HepG2 (cell line): ENCODE measurements around the gene OR6B1. TPM values are rescaled to one million over a fixed set of nuclear protein-coding genes. Genes with fewer than 3 reads are reported as not detected.

ENCODE experiments used
- ATAC-seq: fragments of 200-7000 bp; cut with Tn5 transposase; 3 replicates; pipeline ENCODE4 v1.9.1; 2020; ENCODE audit warnings: mild to moderate bottlenecking, moderate library complexity
- BruUV-seq: library from RNA; stranded (reverse); fragments of 400-500 nt; replicated peaks from 2 replicates; lab custom pipeline; 2021; lab: Mats Ljungman, UMichigan
- CTCF ChIA-PET: fragments of 300-600 bp; formaldehyde crosslinking; extraction: SDS; loops from one replicate; lab custom pipeline; 2021; ENCODE audit warnings: low total read pairs, inconsistent platforms, low intra/inter-chr PET ratio; lab: Yijun Ruan, JAX
- POLR2A ChIA-PET: fragments of 350-600 bp; sonication (Branson Sonifier 250); formaldehyde crosslinking; loops from one replicate; lab custom pipeline; 2020; ENCODE audit warnings: antibody characterized with exemption, inconsistent platforms; lab: Yijun Ruan, JAX
- DNase-seq: peaks from one replicate; pipeline ENCODE4 v3.0.0-alpha.2; 2015; ENCODE audit warnings: low spot score
- FAIRE-seq: peaks from 3 replicates; lab custom pipeline; 2011; peaks lifted over from hg19 to GRCh38; lab: Jason Lieb, UNC
- H2AFZ ChIP-seq: one replicate; pipeline ENCODE4 v1.6.1; 2011; ENCODE audit warnings: low read length, inconsistent platforms
- H3K27ac ChIP-seq: fragments of 300-600 bp; 3 replicates; pipeline ENCODE4 v1.8.0; 2011; ENCODE audit warnings: mixed run types, mild to moderate bottlenecking, mixed read lengths, low read length, inconsistent platforms; ENCODE audit not compliant: insufficient read depth; ENCODE audit errors: extremely low read length
- H3K27me3 ChIP-seq, 2 experiments: fragments of 200-600 bp in 1 of 2; 2 replicates in 1 of 2; 3 replicates in 1 of 2; pipeline versions ENCODE4 v1.6.0 to v1.8.0; 2011; ENCODE audit warnings: low read length in 2 of 2, mild to moderate bottlenecking in 2 of 2, moderate library complexity in 2 of 2, inconsistent platforms in 1 of 2; ENCODE audit not compliant: insufficient read depth in 2 of 2, control insufficient read depth in 1 of 2
- H3K36me3 ChIP-seq, 2 experiments: fragments of 200-600 bp in 1 of 2; replicated peaks in 1 of 2; 2 replicates in 1 of 2; 3 replicates in 1 of 2; pipeline versions ENCODE4 v1.5.1 to v1.8.0; 2011; ENCODE audit warnings: low read length in 2 of 2, inconsistent platforms in 1 of 2; ENCODE audit not compliant: insufficient read depth in 2 of 2, control insufficient read depth in 1 of 2
- H3K4me1 ChIP-seq: 2 replicates; pipeline ENCODE4 v1.5.1; 2012; ENCODE audit warnings: low read length, inconsistent platforms; ENCODE audit not compliant: insufficient read depth
- H3K4me2 ChIP-seq: 2 replicates; pipeline ENCODE4 v1.6.0; 2011; ENCODE audit warnings: low read depth, low read length, inconsistent platforms
- H3K4me3 ChIP-seq, 3 experiments: fragments of 200-600 bp in 1 of 3; sonication (generic), shearing (Covaris generic) in 1 of 3; replicated peaks in 1 of 3; 2 replicates each; pipeline ENCODE4 v1.5.1; 2011 to 2016; ENCODE audit warnings: low read length in 3 of 3, inconsistent platforms in 2 of 3, low read depth in 2 of 3, mild to moderate bottlenecking in 2 of 3, control low read depth in 1 of 3, mixed read lengths in 1 of 3; ENCODE audit not compliant: insufficient read depth in 1 of 3
- H3K79me2 ChIP-seq: one replicate; pipeline ENCODE4 v1.6.1; 2011; ENCODE audit warnings: low read length, inconsistent platforms; ENCODE audit not compliant: insufficient read depth
- H3K9ac ChIP-seq: 2 replicates; pipeline ENCODE4 v1.6.0; 2011; ENCODE audit warnings: mild to moderate bottlenecking, low read depth, low read length, inconsistent platforms; ENCODE audit not compliant: insufficient read depth
- H3K9me3 ChIP-seq: 2 replicates; pipeline ENCODE4 v1.5.1; 2012; ENCODE audit warnings: mild to moderate bottlenecking, low read length
- H4K20me1 ChIP-seq: 2 replicates; pipeline ENCODE4 v1.6.0; 2011; ENCODE audit warnings: inconsistent platforms, mild to moderate bottlenecking, low read length, moderate library complexity; ENCODE audit not compliant: insufficient read depth
- ATF7 ChIP-seq, 2 experiments: fragments of 450-650 bp in 1 of 2; sonication (generic) in 1 of 2; formaldehyde crosslinking in 1 of 2; IDR thresholded peaks; 2 replicates each; pipeline versions ENCODE4 v1.4.0 to v1.6.1; 2016 to 2020; ENCODE audit warnings: antibody characterized with exemption in 1 of 2, mild to moderate bottlenecking in 1 of 2, missing genetic modification reagents in 1 of 2
- CREB1 ChIP-seq, 2 experiments: fragments of 450-650 bp in 1 of 2; IDR thresholded peaks; 2 replicates each; pipeline ENCODE4 v1.6.1; 2016 to 2017; ENCODE audit warnings: control low read depth in 1 of 2, mild to moderate bottlenecking in 1 of 2, missing compliant biosample characterization in 1 of 2, missing genetic modification characterization in 1 of 2
- NPAS2 ChIP-seq: sonication (generic); formaldehyde crosslinking; IDR thresholded peaks from 2 replicates; pipeline ENCODE4 v1.8.0; 2022; ENCODE audit warnings: mild to moderate bottlenecking, missing genetic modification reagents, borderline replicate concordance
- PREB ChIP-seq: sonication (generic); formaldehyde crosslinking; IDR thresholded peaks from 2 replicates; pipeline ENCODE4 v1.4.0; 2020; ENCODE audit warnings: missing genetic modification reagents
- RBFOX2 ChIP-seq: fragments of 200-400 bp; formaldehyde crosslinking; IDR thresholded peaks from 2 replicates; pipeline ENCODE4 v1.6.1; 2017; ENCODE audit warnings: low read depth, mild to moderate bottlenecking, low read length
- TEF ChIP-seq: sonication (generic); formaldehyde crosslinking; IDR thresholded peaks from 2 replicates; pipeline ENCODE4 v1.5.0; 2020; ENCODE audit warnings: missing genetic modification reagents
- TFDP2 ChIP-seq: sonication (generic); formaldehyde crosslinking; IDR thresholded peaks from 2 replicates; pipeline ENCODE4 v1.4.0; 2020; ENCODE audit warnings: missing genetic modification reagents
- ZNF281 ChIP-seq: sonication (generic); formaldehyde crosslinking; IDR thresholded peaks from 2 replicates; pipeline ENCODE4 v1.4.0; 2020; ENCODE audit warnings: missing genetic modification reagents, borderline replicate concordance
- ZNF317 ChIP-seq: sonication (generic); formaldehyde crosslinking; IDR thresholded peaks from 2 replicates; pipeline ENCODE4 v1.5.0; 2020; ENCODE audit warnings: mild to moderate bottlenecking, missing genetic modification reagents
- ZNF337 ChIP-seq: sonication (generic); formaldehyde crosslinking; IDR thresholded peaks from 2 replicates; pipeline ENCODE4 v1.5.1; 2020; ENCODE audit warnings: missing genetic modification reagents, low read depth, mild to moderate bottlenecking, borderline replicate concordance
- ZNF33A ChIP-seq: sonication (generic); formaldehyde crosslinking; IDR thresholded peaks from 2 replicates; pipeline ENCODE4 v1.5.1; 2020; ENCODE audit warnings: missing genetic modification reagents, mild to moderate bottlenecking, moderate library complexity, borderline replicate concordance
- WGBS: methylation state at CpG from one replicate; pipeline ENCODE4 v1.1.6; 2017; ENCODE audit warnings: low lambda C conversion rate; 5-methylcytosine and 5-hydroxymethylcytosine counted together
- in situ Hi-C: cut with HindIII; loops from 2 replicates; pipeline ENCODE4 v1.10.0; 2017; ENCODE audit warnings: low pct_unique_long_range_greater_than_20kb; ENCODE audit not compliant: extremely low pct_ligation_motif_present
- intact Hi-C: fragments of 100-400 bp; cut with micrococcal nuclease; formaldehyde crosslinking; loops from one replicate; pipeline ENCODE4 v1.10.0; 2022; ENCODE audit not compliant: unreplicated experiment
- polyA plus RNA-seq, 8 experiments: library from polyadenylated mRNA; depleted of rRNA in 3 of 8; stranded (reverse) in 7 of 8; unstranded in 1 of 8; fragments of >200 nt; fragmentation: Illumina TruSeq in 4 of 8; extraction: Trizol in 4 of 8; gene quantifications; 2 replicates each; pipeline versions ENCODE4 v1.2.1 to v1.2.3, GENCODE V29; 2011 to 2016; ENCODE audit warnings: low read depth in 4 of 8, missing spikeins in 1 of 8, mixed read lengths in 1 of 8; ENCODE audit not compliant: insufficient read depth in 1 of 8
- total RNA-seq, 5 experiments: library from RNA; depleted of rRNA; stranded (reverse); fragments of >200 nt; fragmentation: Illumina TruSeq; extraction: Trizol; gene quantifications; 2 replicates each; pipeline ENCODE4 v1.2.3, GENCODE V29; 2016; ENCODE audit warnings: low read depth in 1 of 5

The OR6B1 gene
- total and polyA plus RNA-seq, 2 of the 13 experiments (the other 11 are each of a cell fraction or from before 2014, with no cell fraction given), result 0.18 TPM; not detected in 1

- TF ChIP-seq TEF (CRISPR knock-in tag) (no peak), RBFOX2 (no peak)
These were observed 27.9 kb downstream of the OR6B1 start (continued) for GRCh38 chr7:144027974-144028373.

GRCh38 chr7:144028547-144028946 lies 28.4 kb downstream of the OR6B1 start:
- Histone ChIP-seq H3K36me3 (no peaks in the 10 kb centered on the region), H3K9me3 (no peaks in the 10 kb centered on the region), H3K27me3 (no peaks in the 10 kb centered on the region), H3K27ac (no peak overlapping the region), H3K79me2 (no peaks in the 10 kb centered on the region), H2AFZ (no peak overlapping the region), H3K4me1 (peaks cover 10% of the 10 kb centered on the region; the same call in 1 of the 2 replicates), H3K4me2 (no peak overlapping the region), H3K9ac (no peak overlapping the region), H3K4me3 (no peak overlapping the region), H4K20me1 (no peaks in the 10 kb centered on the region)
- no peak for ATAC-seq
- in situ Hi-C loops, result no loop called here
- intact Hi-C loops, result no loop called here
- WGBS, result 24% methylated on average over 3 of the region's 3 CpGs
- FAIRE-seq, result no peak
- ChIA-PET POLR2A (no interaction called here), CTCF (no interaction called here)
- DNase-seq, result no peak
- no TSS peak for BruUV-seq
- TF ChIP-seq ATF7 (IDR thresholded peaks at IDR 0.05), result 0 out of 2 replicates have a peak, but pooled peaks have one; percentile 20
- TF ChIP-seq ATF7 (CRISPR knock-in tag; IDR thresholded peaks at IDR 0.05), result no peak
- TF ChIP-seq PREB (CRISPR knock-in tag), result no peak
- no peak for TF ChIP-seq ZNF337 (CRISPR knock-in tag)
- TF ChIP-seq ZNF33A, result no peak
- no peak for TF ChIP-seq ZNF317
- peak; percentile 67 for TF ChIP-seq CREB1 (IDR thresholded peaks at IDR 0.05)
- TF ChIP-seq CREB1 (CRISPR knock-in tag; IDR thresholded peaks at IDR 0.05), result no peak
- no peak for TF ChIP-seq NPAS2 (CRISPR knock-in tag)
- no peak for TF ChIP-seq ZNF281 (CRISPR knock-in tag)
- TF ChIP-seq TFDP2, result no peak
